HG03135 (cell line): ENCODE measurements around the gene KBTBD13.
"Not testable (repeated sequence)": the region's sequence is repeated elsewhere in the genome, so short reads cannot be mapped to it uniquely, and the experiment has no call there.

ENCODE experiments used
- ATAC-seq: cut with Tn5 transposase; IDR thresholded peaks from one replicate; pipeline ENCODE4 v1.9.1; 2021; ENCODE audit warnings: mild to moderate bottlenecking, moderate library complexity; ENCODE audit not compliant: unreplicated experiment

Gene KBTBD13

DNA sequence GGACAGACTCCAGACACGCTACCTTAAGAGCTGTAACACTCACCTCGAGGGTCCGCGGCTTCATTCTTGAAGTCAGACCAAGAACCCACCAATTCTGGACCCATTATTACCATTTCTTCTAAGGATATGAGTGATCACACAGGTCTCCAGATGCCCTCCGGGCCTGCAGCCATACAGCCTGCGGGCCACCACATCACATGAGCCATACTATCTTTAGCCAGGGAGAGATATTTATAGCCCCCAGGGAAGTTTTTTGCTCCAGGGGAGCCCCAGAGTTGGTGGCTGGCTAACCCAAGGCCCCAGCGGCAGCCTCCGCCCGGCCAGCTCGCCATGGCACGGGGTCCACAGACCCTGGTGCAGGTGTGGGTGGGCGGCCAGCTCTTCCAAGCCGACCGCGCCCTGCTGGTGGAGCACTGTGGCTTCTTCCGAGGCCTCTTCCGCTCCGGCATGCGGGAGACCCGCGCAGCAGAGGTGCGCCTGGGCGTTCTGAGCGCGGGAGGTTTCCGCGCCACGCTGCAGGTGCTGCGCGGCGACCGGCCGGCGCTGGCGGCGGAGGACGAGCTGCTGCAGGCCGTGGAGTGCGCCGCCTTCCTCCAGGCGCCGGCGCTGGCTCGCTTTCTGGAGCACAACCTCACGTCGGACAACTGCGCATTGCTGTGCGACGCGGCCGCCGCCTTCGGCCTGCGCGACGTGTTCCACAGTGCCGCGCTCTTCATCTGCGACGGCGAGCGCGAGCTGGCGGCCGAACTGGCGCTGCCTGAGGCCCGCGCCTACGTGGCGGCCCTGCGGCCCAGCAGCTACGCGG, at the start of gene KBTBD13:
KBTBD13 (plus strand) TSS at position 261 of the 805 bp plus-strand sequence; CDS start at position 331, 70 bp downstream.
- no peak for ATAC-seq

DNA sequence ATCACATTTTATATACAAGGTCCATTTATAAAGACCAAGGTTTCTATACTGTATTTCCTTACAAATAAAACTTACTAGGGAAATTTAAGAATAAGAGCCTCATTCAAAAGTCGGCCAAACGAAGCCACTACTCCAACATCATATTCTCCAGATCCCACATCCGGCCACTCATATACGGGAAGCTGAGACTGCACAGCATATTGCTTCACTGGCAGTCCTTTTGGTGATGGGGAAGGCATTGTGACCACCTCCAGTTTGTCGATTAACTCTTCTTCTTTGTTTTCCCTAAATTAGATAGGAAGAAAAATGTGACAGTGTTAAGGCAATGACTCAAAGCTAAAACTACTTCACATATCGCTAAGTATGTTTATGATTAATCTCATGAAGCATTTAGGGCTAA, 49.8 kb upstream of the KBTBD13 start:
- ATAC-seq, result no peak

DNA sequence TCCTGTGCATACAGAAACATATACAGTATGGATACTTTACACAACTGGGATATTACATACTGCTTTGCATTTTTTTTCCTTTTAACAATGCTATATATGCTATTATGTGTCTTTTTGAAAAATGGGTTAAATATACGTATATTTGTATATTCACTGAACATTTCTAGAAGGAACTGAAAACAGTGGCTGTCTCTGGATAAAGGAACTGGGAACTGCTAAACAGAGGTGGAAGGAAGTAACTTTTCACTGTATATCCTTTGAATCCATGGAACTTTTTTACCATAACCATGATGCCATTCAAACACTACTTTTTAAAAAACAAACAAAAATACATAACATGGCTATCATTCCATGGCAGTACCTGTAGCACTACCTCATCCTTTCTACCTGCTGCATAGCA, 49.0 kb upstream of the KBTBD13 start:
- ATAC-seq, result no peak

DNA sequence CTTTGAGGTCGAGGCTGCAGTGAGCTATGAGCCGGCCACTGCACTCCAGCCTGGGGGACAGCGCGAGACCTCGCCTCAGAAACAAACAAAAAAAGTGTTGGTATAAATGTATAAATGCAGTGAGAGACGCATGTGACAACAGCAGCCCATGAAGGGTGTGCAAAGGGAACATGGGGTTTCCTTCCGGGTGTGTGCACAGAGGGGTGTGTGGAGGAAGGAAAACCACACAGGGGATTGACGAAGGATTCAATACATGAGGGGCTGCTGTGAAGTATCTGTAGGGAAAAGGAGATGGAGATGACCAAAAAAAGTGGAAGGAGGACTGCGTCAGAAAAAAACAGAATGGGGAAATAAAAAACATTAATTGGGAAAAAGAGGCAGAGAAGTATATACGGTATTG, 48.2 kb upstream of the KBTBD13 start:
- no peak for ATAC-seq

DNA sequence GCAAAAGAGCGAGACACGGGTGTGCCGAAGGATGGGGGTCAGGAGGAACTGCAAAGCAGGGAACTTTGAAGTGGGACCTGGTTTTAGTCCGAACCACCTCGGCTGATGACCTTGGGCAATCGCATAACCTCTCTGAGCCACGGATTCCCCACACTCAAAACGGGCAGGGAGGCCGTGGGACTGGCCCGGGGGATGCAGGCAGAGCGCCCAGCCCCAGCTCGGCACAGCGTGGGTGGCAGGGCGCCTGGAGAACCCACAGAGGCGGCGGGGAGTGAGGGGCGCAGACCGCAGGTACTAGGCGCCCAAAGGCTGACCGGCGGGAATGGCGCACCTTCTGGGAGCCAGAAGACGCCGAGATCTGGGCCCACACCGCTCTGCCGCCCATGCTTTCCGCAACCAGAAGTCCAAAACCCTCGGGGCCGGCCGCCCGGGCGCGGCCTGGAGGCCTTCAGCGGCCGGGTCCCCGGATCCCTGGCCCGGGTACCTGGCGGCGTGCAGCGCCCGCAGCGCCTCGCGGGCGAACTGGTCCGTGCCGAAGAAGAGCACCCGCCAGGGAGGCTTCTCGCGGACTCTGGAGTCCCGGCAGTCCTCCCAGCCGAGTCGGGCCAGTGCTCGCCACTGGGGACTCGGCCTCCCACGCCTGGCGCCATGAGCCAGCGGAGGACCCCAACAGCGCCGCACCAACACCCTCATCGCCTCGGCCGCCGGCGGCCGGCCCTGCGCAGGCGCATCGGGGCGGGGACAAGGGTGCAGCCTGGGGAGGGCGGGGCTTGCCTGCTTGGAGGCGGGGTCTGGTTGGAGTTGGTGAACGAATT, 47.4 kb upstream of the KBTBD13 start, which contains the start of gene MTFMT:
MTFMT (minus strand) TSS at position 719 of the 815 bp plus-strand sequence; CDS start at position 693, 26 bp downstream.
- ATAC-seq, result peak; percentile 73

GRCh38 chr15:65029736-65030208, 46.8 kb upstream of the KBTBD13 start:
- ATAC-seq, result no peak

DNA sequence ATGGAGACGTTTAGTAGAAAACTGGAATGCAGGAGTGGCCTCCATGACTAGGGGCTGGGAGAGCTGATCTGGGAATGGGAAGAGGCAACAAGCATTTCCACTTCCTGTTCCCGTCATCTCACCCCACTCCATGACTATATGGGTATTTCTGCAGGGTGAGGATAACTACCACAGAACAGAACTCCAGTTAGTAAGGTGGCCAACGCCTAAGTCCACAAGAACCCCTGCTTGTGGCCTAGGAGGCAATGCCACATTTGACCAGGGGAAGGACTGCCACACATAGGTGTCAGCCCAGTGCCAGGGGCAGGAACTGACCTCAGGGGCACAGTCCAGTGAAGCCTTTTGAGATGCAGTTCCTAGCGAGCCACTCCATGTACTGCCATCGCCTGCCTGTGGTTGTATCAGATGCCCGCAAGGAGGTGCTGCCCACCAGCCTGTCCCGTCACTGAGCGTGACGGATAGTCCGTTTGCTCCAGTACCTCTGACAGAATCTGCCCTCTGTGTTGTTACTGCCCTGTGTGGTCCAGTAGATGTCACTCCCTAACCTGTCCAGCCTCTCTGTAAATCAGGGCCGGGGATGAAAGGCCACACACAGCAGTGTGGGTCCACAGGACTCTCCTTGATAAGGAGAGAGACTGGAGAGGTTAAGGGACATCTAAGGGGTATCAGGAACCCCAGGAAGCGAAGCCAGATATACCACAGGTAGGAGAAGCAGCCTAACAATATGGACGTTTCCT, 43.6 kb upstream of the KBTBD13 start:
- no peak for ATAC-seq

DNA sequence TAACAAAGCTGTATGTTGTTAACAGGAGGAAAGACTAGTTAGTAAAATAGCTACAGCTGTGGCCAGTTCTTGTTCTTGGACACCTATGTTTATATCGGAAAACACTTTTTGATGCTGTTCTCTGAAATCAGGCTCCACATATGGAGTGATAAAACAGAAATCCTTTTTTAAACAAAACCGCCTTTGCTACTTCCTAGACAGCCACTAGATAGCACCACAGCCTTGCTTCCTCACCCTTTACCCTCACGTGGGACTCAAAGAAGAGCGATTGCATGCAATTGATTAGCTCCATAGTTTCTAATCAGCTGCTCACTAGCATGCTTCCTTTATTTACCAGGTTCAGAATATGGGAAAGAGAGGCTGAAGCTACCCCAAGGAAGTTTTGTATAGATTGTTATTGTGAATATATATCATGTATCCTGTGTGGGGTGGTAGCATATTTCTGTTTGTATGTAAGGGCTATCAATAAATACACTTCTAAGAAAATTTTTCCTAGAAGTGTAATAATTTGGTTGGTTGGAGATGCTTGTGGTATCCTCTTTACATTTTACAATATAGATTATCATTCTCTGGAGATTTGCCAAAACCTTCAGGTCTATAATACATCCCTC, 42.8 kb upstream of the KBTBD13 start:
- ATAC-seq, result no peak

- no peak for ATAC-seq
Observed at GRCh38 chr15:65034719-65035118, 41.8 kb upstream of the KBTBD13 start.

GRCh38 chr15:65037309-65037708, 39.2 kb upstream of the KBTBD13 start:
- no peak for ATAC-seq

DNA sequence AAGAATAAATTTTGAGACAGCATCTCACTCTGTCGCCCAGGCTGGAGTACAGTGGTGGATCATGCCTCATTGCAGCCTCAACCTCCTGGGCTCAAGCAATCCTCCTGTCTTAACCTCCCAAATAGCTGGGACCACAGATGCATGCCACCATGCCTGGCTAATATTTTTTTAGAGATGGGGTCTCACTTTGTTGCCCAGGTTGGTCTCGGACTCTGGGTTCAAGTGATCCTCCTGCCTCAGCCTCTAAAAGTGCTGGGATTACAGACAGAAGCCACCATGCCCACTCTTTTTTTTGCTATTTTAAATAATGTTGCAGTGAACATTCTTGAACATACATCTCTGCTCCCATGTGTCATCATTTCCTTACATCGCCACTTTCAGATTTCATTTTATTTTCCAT, 38.1 kb upstream of the KBTBD13 start:
- no peak for ATAC-seq

- ATAC-seq, result no peak
Observed at GRCh38 chr15:65038836-65039235, 37.7 kb upstream of the KBTBD13 start.

DNA sequence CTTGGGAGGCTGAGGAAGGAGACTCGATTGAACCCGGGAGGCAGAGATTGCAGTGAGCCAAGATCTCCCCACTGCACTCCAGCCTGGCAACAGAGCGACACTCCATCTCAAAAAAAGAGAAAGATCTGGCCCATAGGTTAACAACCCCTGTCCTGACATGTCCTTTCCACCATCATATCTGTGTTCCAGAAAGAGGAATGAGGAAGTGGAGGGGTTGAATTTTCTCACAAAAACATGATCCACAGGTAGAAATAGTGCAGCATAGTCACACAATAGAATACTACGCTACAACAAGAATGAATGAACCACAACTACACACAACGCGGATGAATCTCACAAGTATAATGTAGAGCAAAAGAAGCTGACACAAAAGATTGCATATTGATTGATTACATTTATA, 36.1 kb upstream of the KBTBD13 start:
- ATAC-seq, result no peak

DNA sequence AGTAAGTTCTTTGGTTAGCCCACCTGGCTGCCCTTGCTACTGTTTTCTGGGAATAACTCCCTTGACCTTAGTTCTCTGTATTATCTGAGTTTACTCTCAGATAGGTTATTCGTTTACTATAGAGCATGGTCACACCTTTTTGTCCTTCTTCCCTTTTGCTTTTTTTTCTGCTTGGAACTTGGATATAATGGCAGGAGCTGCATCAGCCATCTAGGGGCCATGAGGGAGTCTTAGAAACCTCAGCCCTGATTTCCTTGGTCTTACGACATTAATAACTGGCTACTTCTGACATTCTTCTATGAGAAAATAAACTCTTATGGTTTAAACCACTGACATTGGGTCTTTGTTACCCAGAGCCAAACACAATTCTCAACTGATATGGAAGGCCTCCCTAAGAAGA, 34.8 kb upstream of the KBTBD13 start:
- no peak for ATAC-seq

DNA sequence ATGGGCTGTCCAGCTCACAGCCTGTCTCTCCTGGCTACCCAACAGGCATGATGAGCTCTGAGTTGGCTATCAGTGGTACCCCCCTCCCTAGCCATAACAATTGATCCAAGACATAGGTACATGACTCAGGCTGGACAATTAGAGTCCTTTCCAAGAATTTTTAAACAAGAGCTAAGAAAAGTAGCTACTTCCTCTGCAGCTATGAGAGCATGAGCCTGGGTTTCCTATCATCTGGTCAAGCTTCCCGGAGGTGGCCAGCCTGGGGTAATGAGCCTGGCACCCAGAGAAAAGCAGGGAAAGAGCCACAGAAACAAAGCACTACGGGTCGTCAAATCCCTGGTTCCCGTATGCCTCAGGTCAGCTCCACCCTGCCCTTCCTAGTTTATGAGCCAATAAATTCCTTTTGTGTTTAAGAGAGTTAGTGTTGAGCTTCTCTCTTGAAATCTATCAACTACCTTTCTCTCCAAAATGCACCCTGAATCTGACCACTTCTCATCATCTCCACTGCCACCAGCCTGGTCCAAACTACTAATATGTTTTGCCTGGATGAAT, 33.7 kb upstream of the KBTBD13 start:
- ATAC-seq, result no peak

- ATAC-seq, result not testable (repeated sequence)
Observed at GRCh38 chr15:65044218-65044617, 32.3 kb upstream of the KBTBD13 start.

DNA sequence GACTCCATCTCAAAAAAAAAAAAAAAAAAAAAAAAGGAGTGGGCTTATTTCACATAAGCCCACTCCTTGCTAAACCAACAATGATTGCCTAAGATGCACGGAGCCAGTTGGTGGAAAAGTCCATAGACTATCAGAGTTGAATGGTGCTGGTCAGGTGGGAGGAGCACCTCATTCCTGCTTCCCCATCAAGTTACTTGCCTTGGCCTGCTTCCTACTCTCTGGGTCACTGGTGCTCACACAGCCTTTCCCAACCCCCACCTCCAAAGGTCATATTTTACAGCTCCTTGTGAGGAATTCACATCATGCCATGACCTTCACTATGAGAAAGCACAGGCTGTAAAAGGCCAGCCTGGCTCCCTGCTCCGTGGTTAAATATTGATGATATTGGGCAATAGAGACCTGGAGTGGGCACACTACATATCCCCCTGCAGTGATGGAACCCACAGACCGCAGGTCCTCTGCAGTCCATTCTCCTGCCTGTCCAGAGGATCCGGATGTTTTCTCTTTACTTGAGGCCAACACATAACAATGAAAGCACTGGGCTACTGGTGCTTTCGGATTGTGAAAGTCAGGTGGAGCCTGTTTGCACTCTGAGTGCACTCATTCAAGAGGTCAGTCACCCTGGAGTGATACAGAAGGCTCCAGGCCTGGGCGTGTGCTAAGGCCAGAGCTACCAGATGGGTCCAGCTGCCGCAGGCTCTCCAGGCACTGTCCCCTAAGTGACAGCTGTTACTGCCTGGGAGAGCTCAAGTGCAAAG, 31.6 kb upstream of the KBTBD13 start, which contains the start of gene SLC51B:
SLC51B (plus strand) TSS at position 664 of the 758 bp plus-strand sequence. CDS start 4,618 bp downstream, outside the sequence.
- no peak for ATAC-seq

DNA sequence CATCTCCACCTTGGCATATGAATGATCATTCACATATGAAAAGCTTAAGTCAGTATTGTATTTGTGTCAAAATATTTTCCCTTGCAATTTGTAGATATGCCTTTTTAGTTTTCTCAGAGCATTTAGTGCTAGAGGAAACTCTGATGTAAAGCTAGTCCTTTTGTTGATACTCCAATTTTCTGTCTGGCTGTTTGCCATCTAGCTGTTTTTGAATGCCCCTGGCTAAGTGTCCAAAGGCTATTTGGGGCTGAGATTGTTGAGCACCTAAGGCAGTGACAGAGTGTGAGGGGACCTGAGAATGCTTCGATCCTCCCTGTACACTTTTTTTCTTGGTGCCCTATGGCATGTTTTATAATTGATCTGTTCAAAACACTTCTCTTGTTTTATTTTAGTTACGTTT, 28.3 kb upstream of the KBTBD13 start:
- no peak for ATAC-seq

DNA sequence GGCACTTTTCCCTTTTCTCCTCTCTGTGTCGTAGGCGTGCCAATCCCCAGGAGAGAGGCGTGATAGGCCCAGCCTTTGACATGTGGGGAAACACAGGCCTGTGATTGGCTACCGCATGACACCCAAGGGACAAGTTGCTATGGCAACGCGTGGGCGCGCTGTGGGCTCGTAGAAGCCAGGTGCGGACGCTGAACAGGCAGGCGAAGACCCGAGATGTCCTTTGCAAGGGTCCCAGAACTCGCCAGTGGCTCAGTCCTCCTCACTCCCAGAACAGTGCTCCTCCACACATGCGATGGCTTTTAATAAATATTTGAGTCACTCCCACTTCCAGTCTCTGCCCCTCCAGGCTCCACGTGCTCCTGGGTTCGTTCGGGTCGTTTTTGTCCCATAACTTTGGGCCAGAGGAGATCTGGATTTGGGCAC, 27.1 kb upstream of the KBTBD13 start:
- peak; percentile 88 for ATAC-seq
